Gastrocnemius medialis (tissue), 4 donors: Measurements from ENCODE around the gene ALOX5AP.

Experiments
- POLR2A ChIP-seq, 2 donors: fragments of 450-650 bp; IDR thresholded peaks; one replicate each; pipeline ENCODE4 v1.6.1; 2017; ENCODE audit warnings: antibody characterized with exemption in 2 of 2, mild to moderate bottlenecking in 2 of 2, moderate library complexity in 2 of 2
- TF ChIP-seq, protein P1 (sequence below), 5 experiments: fragments of 450-650 bp in 3 of 5; fragments of 200-600 bp in 2 of 5; sonication (generic) in 2 of 5; IDR thresholded peaks in 4 of 5; conservative IDR thresholded peaks in 1 of 5; 1 replicate in 4 of 5; 2 replicates in 1 of 5; pipeline ENCODE4 v1.5.1; 2016 to 2019; ENCODE audit warnings: antibody characterized with exemption in 5 of 5, mild to moderate bottlenecking in 3 of 5, moderate library complexity in 3 of 5

DNA sequence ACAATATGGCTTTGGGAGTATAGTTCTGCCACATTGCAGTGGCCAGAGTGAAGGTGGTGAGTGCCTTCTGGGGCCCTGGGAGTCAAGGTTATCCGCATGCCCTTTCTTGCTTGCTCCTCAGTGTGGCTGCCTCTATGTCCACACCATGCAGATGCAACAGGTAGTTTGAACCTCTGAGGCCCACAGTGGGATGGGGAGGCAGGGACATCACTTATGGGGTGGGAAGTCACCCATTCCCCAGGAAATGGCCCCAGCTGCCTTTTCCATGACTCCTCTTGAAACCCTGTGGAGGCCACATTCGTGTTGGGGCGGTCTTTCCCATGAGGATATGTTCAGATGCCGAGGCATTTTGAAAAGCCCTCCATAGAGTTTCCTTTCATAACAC is 20.0 kb upstream of the ALOX5AP start:
- no peak for TF ChIP-seq POLR2A (IDR thresholded peaks at IDR 0.05)
- TF ChIP-seq, protein P1, sequence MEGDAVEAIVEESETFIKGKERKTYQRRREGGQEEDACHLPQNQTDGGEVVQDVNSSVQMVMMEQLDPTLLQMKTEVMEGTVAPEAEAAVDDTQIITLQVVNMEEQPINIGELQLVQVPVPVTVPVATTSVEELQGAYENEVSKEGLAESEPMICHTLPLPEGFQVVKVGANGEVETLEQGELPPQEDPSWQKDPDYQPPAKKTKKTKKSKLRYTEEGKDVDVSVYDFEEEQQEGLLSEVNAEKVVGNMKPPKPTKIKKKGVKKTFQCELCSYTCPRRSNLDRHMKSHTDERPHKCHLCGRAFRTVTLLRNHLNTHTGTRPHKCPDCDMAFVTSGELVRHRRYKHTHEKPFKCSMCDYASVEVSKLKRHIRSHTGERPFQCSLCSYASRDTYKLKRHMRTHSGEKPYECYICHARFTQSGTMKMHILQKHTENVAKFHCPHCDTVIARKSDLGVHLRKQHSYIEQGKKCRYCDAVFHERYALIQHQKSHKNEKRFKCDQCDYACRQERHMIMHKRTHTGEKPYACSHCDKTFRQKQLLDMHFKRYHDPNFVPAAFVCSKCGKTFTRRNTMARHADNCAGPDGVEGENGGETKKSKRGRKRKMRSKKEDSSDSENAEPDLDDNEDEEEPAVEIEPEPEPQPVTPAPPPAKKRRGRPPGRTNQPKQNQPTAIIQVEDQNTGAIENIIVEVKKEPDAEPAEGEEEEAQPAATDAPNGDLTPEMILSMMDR (IDR thresholded peaks at IDR 0.05 in 4 of 5, conservative IDR thresholded peaks at IDR 0.05 in 1 of 5): no peak
